Transverse colon (tissue), 3 donors: ENCODE data around the gene SDK1.

Source experiments
- CTCF ChIP-seq, 5 experiments: fragments of 200-600 bp in 3 of 5; fragments of 450-650 bp in 2 of 5; sonication (generic) in 3 of 5; IDR thresholded peaks; 1 replicate in 2 of 5; 2 replicates in 3 of 5; pipeline ENCODE4 v1.5.1; 2016 to 2017; ENCODE audit warnings: antibody characterized with exemption in 5 of 5, inconsistent platforms in 3 of 5, mild to moderate bottlenecking in 2 of 5, moderate library complexity in 1 of 5
- EP300 ChIP-seq: sonication (generic); formaldehyde crosslinking; IDR thresholded peaks from one replicate; pipeline ENCODE4 v1.6.1; 2017; ENCODE audit warnings: antibody characterized with exemption, low read depth

GRCh38 chr7:3984456-3984855, 683.4 kb downstream of the SDK1 start:
- TF ChIP-seq CTCF (IDR thresholded peaks at IDR 0.05): no peak
- no peak for TF ChIP-seq EP300
